T-helper 2 cell (primary cell): ENCODE results near the gene BACE1.
"Not testable (repeated sequence)": the region's sequence is repeated elsewhere in the genome, so short reads cannot be mapped to it uniquely, and the experiment has no call there.

ENCODE experiments used
- DNase-seq, 5 experiments: peaks; one replicate each; pipeline versions ENCODE4 v3.0.0 to v3.0.0-alpha.2; 2012 to 2022

Gene BACE1

GRCh38 chr11:117272175-117272574, 43.9 kb downstream of the BACE1 start:
- DNase-seq: not testable (repeated sequence)

GRCh38 chr11:117271208-117271607, 44.8 kb downstream of the BACE1 start:
- DNase-seq: no peak

GRCh38 chr11:117269856-117270255, 46.2 kb downstream of the BACE1 start:
- DNase-seq: no peak

GRCh38 chr11:117265745-117266144, 50.3 kb downstream of the BACE1 start:
- no peak for DNase-seq

GRCh38 chr11:117264624-117265323, 51.3 kb downstream of the BACE1 start:
- not testable (repeated sequence) for DNase-seq

GRCh38 chr11:117259417-117259816, 56.6 kb downstream of the BACE1 start:
- DNase-seq: no peak

GRCh38 chr11:117258576-117258975, 57.5 kb downstream of the BACE1 start:
- no peak for DNase-seq

GRCh38 chr11:117256573-117256972, 59.5 kb downstream of the BACE1 start:
- no peak for DNase-seq

GRCh38 chr11:117255966-117256365, 60.1 kb downstream of the BACE1 start:
- no peak for DNase-seq

GRCh38 chr11:117251506-117251905, 64.5 kb downstream of the BACE1 start:
- no peak for DNase-seq

GRCh38 chr11:117249571-117249970, 66.5 kb downstream of the BACE1 start:
- DNase-seq: no peak

GRCh38 chr11:117248341-117248740, 67.7 kb downstream of the BACE1 start:
- no peak for DNase-seq

GRCh38 chr11:117239295-117239694, 76.8 kb downstream of the BACE1 start:
- DNase-seq: no peak

- DNase-seq: no peak
Observed at GRCh38 chr11:117238221-117238620, 77.8 kb downstream of the BACE1 start.
